ENCODE data around the gene SRPRA. TPM values are rescaled to one million over a fixed set of nuclear protein-coding genes. Genes with fewer than 3 reads are reported as not detected.
A peak's percentile ranks its signal among the peaks of the same experiment; 100 is the strongest.

The SRPRA gene
- total RNA-seq, 4 donors from 2014 or later: 64.9 to 90.0 (median 80.4) TPM

GRCh38 chr11:126231725-126232459 is 36.8 kb downstream of the SRPRA start:
- WGBS, 2 donors: 64 to 71% methylated on average over 6 of the region's 6 CpGs
- no peaks in the 10 kb centered on the region for H3K9me3 ChIP-seq

GRCh38 chr11:126229858-126230540 is 38.7 kb downstream of the SRPRA start:
- Histone ChIP-seq H3K4me3 (no peak overlapping the region), H3K27ac (no peak overlapping the region), H3K4me1 (peaks cover 0 to 8% (median 0%) of the 10 kb centered on the region in 4 donors), H3K27me3 (no peaks in the 10 kb centered on the region), H3K9me3 (no peaks in the 10 kb centered on the region), H3K36me3 (peaks cover 0 to 6% (median 0%) of the 10 kb centered on the region in 3 donors)
- 47 to 64% methylated on average over 3 of the region's 3 CpGs for WGBS, 2 donors
- DNase-seq (ENCODE audit: low spot score in 2 of 2): no peak
- TF ChIP-seq POLR2A (IDR thresholded peaks at IDR 0.05) (no peak), CTCF (IDR thresholded peaks at IDR 0.05) (no peak), EP300 (IDR thresholded peaks at IDR 0.05) (no peak)

More at GRCh38 chr11:126231725-126232459, 36.8 kb downstream of the SRPRA start:
- H3K27me3 ChIP-seq: no peaks in the 10 kb centered on the region
- no peak overlapping the region for H3K4me3 ChIP-seq
- H3K36me3 ChIP-seq: peaks cover 0 to 22% (median 0%) of the 10 kb centered on the region in 3 donors
- no peak for TF ChIP-seq CTCF (IDR thresholded peaks at IDR 0.05)
- no peak for TF ChIP-seq POLR2A (IDR thresholded peaks at IDR 0.05)
- TF ChIP-seq EP300 (IDR thresholded peaks at IDR 0.05): no peak
- peak overlapping the region in 1 of 4 donors; percentile 8 for H3K27ac ChIP-seq
- DNase-seq (ENCODE audit: low spot score in 2 of 2): no peak
- peaks cover 0 to 8% (median 0%) of the 10 kb centered on the region in 4 donors for H3K4me1 ChIP-seq

- H3K9me3 ChIP-seq: no peaks in the 10 kb centered on the region
- TF ChIP-seq POLR2A (IDR thresholded peaks at IDR 0.05) (no peak), CTCF (IDR thresholded peaks at IDR 0.05) (no peak), EP300 (IDR thresholded peaks at IDR 0.05) (no peak)
- no peak overlapping the region for H3K27ac ChIP-seq
These were observed 42.2 kb downstream of the SRPRA start for GRCh38 chr11:126226334-126227084.

GRCh38 chr11:126225295-126225665 is 43.4 kb downstream of the SRPRA start:
- 77 to 85% methylated on average over 2 of the region's 2 CpGs for WGBS, 2 donors
- Histone ChIP-seq H3K27ac (no peak overlapping the region), H3K4me3 (no peak overlapping the region), H3K4me1 (no peaks in the 10 kb centered on the region), H3K9me3 (no peaks in the 10 kb centered on the region), H3K27me3 (no peaks in the 10 kb centered on the region), H3K36me3 (peaks cover 0 to 6% (median 0%) of the 10 kb centered on the region in 3 donors)
- no peak for TF ChIP-seq CTCF (IDR thresholded peaks at IDR 0.05)
- no peak for TF ChIP-seq POLR2A (IDR thresholded peaks at IDR 0.05)
- TF ChIP-seq EP300 (IDR thresholded peaks at IDR 0.05): no peak
- DNase-seq (ENCODE audit: low spot score in 2 of 2): no peak

More at GRCh38 chr11:126226334-126227084, 42.2 kb downstream of the SRPRA start:
- WGBS, 2 donors: 95 to 97% methylated on average over 9 to 10 of the region's 15 CpGs
- peaks cover 0 to 6% (median 0%) of the 10 kb centered on the region in 3 donors for H3K36me3 ChIP-seq
- H3K4me1 ChIP-seq: peaks cover 0 to under 1% (median 0%) of the 10 kb centered on the region in 4 donors
- no peak for DNase-seq (ENCODE audit: low spot score in 2 of 2)
- H3K27me3 ChIP-seq: no peaks in the 10 kb centered on the region
- no peak overlapping the region for H3K4me3 ChIP-seq

Data from tibial nerve (tissue), 4 donors.